Midbrain (tissue), 1 donor: ENCODE measurements around the gene SLC30A2.

Experiments used
- DNase-seq: peaks from one replicate; lab custom pipeline; 2025; lab: John Stamatoyannopoulos, UW

SLC30A2 gene

GRCh38 chr1:26023009-26023408 is 22.9 kb downstream of the SLC30A2 start:
- no peak for DNase-seq

- no peak for DNase-seq
Measured at GRCh38 chr1:26022404-26022779, 23.5 kb downstream of the SLC30A2 start.

- peak; percentile 35 for DNase-seq
Measured at GRCh38 chr1:26021647-26022403, 24.1 kb downstream of the SLC30A2 start, which contains the start of gene EXTL1. Gene EXTL1, plus strand, starts transcription at chr1:26021775. Its CDS starts 872 bp downstream, at chr1:26022647.

GRCh38 chr1:26020941-26021646 is 24.8 kb downstream of the SLC30A2 start:
- no peak for DNase-seq

- no peak for DNase-seq
Measured at GRCh38 chr1:26020330-26020768, 25.6 kb downstream of the SLC30A2 start.

GRCh38 chr1:26019641-26020315 is 26.1 kb downstream of the SLC30A2 start:
- DNase-seq, result no peak

- DNase-seq, result no peak
Measured at GRCh38 chr1:26017606-26018005, 28.3 kb downstream of the SLC30A2 start.

GRCh38 chr1:26016953-26017545 is 28.9 kb downstream of the SLC30A2 start:
- DNase-seq, result no peak

- no peak for DNase-seq
Measured at GRCh38 chr1:26016258-26016952, 29.5 kb downstream of the SLC30A2 start.

- no peak for DNase-seq
Measured at GRCh38 chr1:26015358-26015757, 30.6 kb downstream of the SLC30A2 start.

GRCh38 chr1:26014179-26014578 is 31.7 kb downstream of the SLC30A2 start:
- DNase-seq, result no peak

- DNase-seq, result no peak
Measured at GRCh38 chr1:26012864-26013263, 33.1 kb downstream of the SLC30A2 start.

GRCh38 chr1:26010825-26011224 is 35.1 kb downstream of the SLC30A2 start:
- DNase-seq, result no peak

GRCh38 chr1:26009796-26010447 is 36.0 kb downstream of the SLC30A2 start:
- no peak for DNase-seq

- no peak for DNase-seq
Measured at GRCh38 chr1:26006710-26007109, 39.2 kb downstream of the SLC30A2 start.

- DNase-seq, result no peak
Measured at GRCh38 chr1:26005434-26006105, 40.3 kb downstream of the SLC30A2 start.

- no peak for DNase-seq
Measured at GRCh38 chr1:26003756-26004155, 42.2 kb downstream of the SLC30A2 start.

GRCh38 chr1:26003262-26003661 is 42.7 kb downstream of the SLC30A2 start:
- DNase-seq, result no peak

- DNase-seq, result no peak
Measured at GRCh38 chr1:25999041-25999800, 46.7 kb downstream of the SLC30A2 start.
